DND-41 (cell line): Measurements from ENCODE around the gene CTRB2.

Source experiments
- EZH2 ChIP-seq: IDR thresholded peaks from 3 replicates; pipeline ENCODE4 v1.6.1; 2012; ENCODE audit warnings: borderline replicate concordance, low read depth, mild to moderate bottlenecking, moderate library complexity, low read length, inconsistent platforms; ENCODE audit not compliant: severe bottlenecking
- TF ChIP-seq, protein P1 (sequence below): IDR thresholded peaks from 2 replicates; pipeline ENCODE4 v1.5.1; 2012; ENCODE audit warnings: borderline replicate concordance, low read length, moderate library complexity, mild to moderate bottlenecking; ENCODE audit not compliant: poor library complexity, severe bottlenecking; ENCODE audit errors: extremely low read depth

DNA sequence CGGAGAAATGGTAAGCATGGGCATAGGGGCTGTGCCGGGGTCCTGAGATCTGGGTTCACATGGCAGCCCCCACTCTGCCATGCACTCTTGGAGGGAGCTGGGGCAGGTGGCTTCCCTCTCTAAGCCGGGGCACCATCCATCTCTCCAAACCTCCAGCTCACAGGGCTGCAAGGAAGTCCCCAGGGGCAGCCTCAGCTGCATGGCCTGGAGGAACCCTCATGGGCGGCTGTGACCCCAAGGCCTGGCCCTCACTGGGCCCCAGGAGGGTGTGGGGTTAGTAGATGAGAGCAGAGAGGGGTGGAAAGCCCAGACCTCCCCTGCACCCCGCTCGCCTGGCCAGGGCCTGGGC is 2.6 kb downstream of the CTRB2 start:
- TF ChIP-seq, protein P1, sequence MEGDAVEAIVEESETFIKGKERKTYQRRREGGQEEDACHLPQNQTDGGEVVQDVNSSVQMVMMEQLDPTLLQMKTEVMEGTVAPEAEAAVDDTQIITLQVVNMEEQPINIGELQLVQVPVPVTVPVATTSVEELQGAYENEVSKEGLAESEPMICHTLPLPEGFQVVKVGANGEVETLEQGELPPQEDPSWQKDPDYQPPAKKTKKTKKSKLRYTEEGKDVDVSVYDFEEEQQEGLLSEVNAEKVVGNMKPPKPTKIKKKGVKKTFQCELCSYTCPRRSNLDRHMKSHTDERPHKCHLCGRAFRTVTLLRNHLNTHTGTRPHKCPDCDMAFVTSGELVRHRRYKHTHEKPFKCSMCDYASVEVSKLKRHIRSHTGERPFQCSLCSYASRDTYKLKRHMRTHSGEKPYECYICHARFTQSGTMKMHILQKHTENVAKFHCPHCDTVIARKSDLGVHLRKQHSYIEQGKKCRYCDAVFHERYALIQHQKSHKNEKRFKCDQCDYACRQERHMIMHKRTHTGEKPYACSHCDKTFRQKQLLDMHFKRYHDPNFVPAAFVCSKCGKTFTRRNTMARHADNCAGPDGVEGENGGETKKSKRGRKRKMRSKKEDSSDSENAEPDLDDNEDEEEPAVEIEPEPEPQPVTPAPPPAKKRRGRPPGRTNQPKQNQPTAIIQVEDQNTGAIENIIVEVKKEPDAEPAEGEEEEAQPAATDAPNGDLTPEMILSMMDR: no peak
- TF ChIP-seq EZH2: no peak
